Right lobe of liver (tissue), 6 donors: Measurements from ENCODE around the gene DGUOK. TPM values are rescaled to one million over a fixed set of nuclear protein-coding genes. Genes with fewer than 3 reads are reported as not detected.

Source experiments
- ATAC-seq, 4 donors: fragments of 200-7000 bp; cut with Tn5 transposase; one replicate each; pipeline ENCODE4 v1.9.1; 2020; ENCODE audit warnings: mild to moderate bottlenecking in 4 of 4, moderate library complexity in 4 of 4
- DNase-seq, 3 donors: peaks; one replicate each; pipeline ENCODE4 v3.0.0-alpha.2; 2020
- H3K27ac ChIP-seq, 3 donors: fragments of 200-600 bp; one replicate each; pipeline ENCODE4 v1.8.0; 2022
- H3K27me3 ChIP-seq, 2 donors: fragments of 200-600 bp; one replicate each; pipeline ENCODE4 v1.8.0; 2022
- H3K36me3 ChIP-seq, 4 donors: fragments of 200-600 bp; sonication (generic) in 1 of 4; one replicate each; pipeline versions ENCODE4 v1.5.1 to v1.8.0; 2017 to 2022; ENCODE audit warnings: control low read depth in 1 of 4
- H3K4me1 ChIP-seq, 4 donors: fragments of 200-600 bp; sonication (generic) in 1 of 4; one replicate each; pipeline versions ENCODE4 v1.5.1 to v1.8.0; 2017 to 2022; ENCODE audit warnings: control low read depth in 1 of 4
- H3K4me3 ChIP-seq, 3 donors: fragments of 200-600 bp; one replicate each; pipeline ENCODE4 v1.8.0; 2022
- H3K9me3 ChIP-seq, 4 donors: fragments of 200-600 bp; sonication (generic) in 1 of 4; one replicate each; pipeline versions ENCODE4 v1.5.1 to v1.8.0; 2017 to 2022; ENCODE audit warnings: control low read depth in 1 of 4
- CTCF ChIP-seq, 4 donors: fragments of 200-600 bp in 3 of 4; fragments of 450-650 bp in 1 of 4; IDR thresholded peaks; one replicate each; pipeline versions ENCODE4 v1.5.1 to v1.8.0; 2016 to 2022; ENCODE audit warnings: antibody characterized with exemption in 4 of 4, mild to moderate bottlenecking in 2 of 4
- POLR2A ChIP-seq: fragments of 450-650 bp; IDR thresholded peaks from one replicate; pipeline ENCODE4 v1.6.1; 2017; ENCODE audit warnings: antibody characterized with exemption, mild to moderate bottlenecking
- WGBS: methylation state at CpG from one replicate; pipeline ENCODE4 v1.1.6; 2018; ENCODE audit warnings: low coverage, low lambda C conversion rate; ENCODE audit not compliant: insufficient coverage; ENCODE audit errors: missing lambda C conversion rate; 5-methylcytosine and 5-hydroxymethylcytosine counted together
- intact Hi-C, 2 donors: fragments of 100-400 bp; cut with DNase I; formaldehyde crosslinking; loops; one replicate each; pipeline versions ENCODE4 v1.11.2 to v1.14.1; 2022
- total RNA-seq, 6 experiments: library from RNA; depleted of rRNA in 2 of 6; stranded (reverse); fragments of >200 nt in 2 of 6; fragmentation: NEBNext Ultra II Directional in 3 of 6; extraction: Animal tissue kit (Norgen Biotek cat#: 25700) in 3 of 6; gene quantifications; one replicate each; pipeline versions ENCODE4 v1.1.0 to v1.2.4, GENCODE V29; 2016 to 2023
- donor health status: DM: no; HTN: yes; CAD: no.
- donor health status: DM: no; HTN: no; CAD: no.
- donor health status: DM: no; HTN: no; CAD: no.
- donor health status: DM: no; HTN: yes; CAD: no.
- donor health status: DM: no; HTN: yes; CAD: no.

DGUOK gene
- total RNA-seq, 6 experiments from 2014 or later: 16.6 to 33.1 (median 22.6) TPM

GRCh38 chr2:73984922-73985307 is 58.2 kb downstream of the DGUOK start:
- H3K27ac ChIP-seq: peak overlapping the region in 1 of 3 donors; percentile 84
- no peaks in the 10 kb centered on the region for H3K36me3 ChIP-seq
- intact Hi-C loops: no loop called here
- no peaks in the 10 kb centered on the region for H3K9me3 ChIP-seq
- WGBS: no CpG with 5 or more reads among the region's 58 CpGs
- H3K4me3 ChIP-seq: peak overlapping the region; percentile 63 to 80 (median 73)
- peak; percentile 34 for TF ChIP-seq POLR2A
- no peak for TF ChIP-seq CTCF (IDR thresholded peaks at IDR 0.05)
- peaks cover 0 to 49% (median 18%) of the 10 kb centered on the region in 4 donors for H3K4me1 ChIP-seq
- ATAC-seq: peak; percentile 22 to 44 (median 36)
- H3K27me3 ChIP-seq: no peaks in the 10 kb centered on the region
- peak; percentile 86 to 88 (median 87) for DNase-seq

GRCh38 chr2:73985308-73986084 is 58.8 kb downstream of the DGUOK start:
- peak overlapping the region; percentile 49 to 80 (median 73) for H3K4me3 ChIP-seq
- peak; percentile 52 to 69 (median 58) for DNase-seq
- peaks cover 0 to 48% (median 18%) of the 10 kb centered on the region in 4 donors for H3K4me1 ChIP-seq
- intact Hi-C loops: no loop called here
- H3K27ac ChIP-seq: peak overlapping the region; percentile 24 to 84 (median 61)
- peak in 2 of 4 donors; percentile 5 to 9 for ATAC-seq
- TF ChIP-seq CTCF (IDR thresholded peaks at IDR 0.05) (no peak), POLR2A (peak; percentile 53)
- WGBS: 12% methylated on average over 5 of the region's 66 CpGs
- no peaks in the 10 kb centered on the region for H3K27me3 ChIP-seq
- no peaks in the 10 kb centered on the region for H3K36me3 ChIP-seq
- H3K9me3 ChIP-seq: no peaks in the 10 kb centered on the region

GRCh38 chr2:73986085-73986681 is 59.5 kb downstream of the DGUOK start:
- peak overlapping the region; percentile 49 to 80 (median 51) for H3K4me3 ChIP-seq
- 95% methylated on average over 12 of the region's 21 CpGs for WGBS
- H3K36me3 ChIP-seq: no peaks in the 10 kb centered on the region
- no peaks in the 10 kb centered on the region for H3K9me3 ChIP-seq
- H3K27ac ChIP-seq: peak overlapping the region in 2 of 3 donors; percentile 61 to 84
- no peak for ATAC-seq
- peaks cover 0 to 41% (median 16%) of the 10 kb centered on the region in 4 donors for H3K4me1 ChIP-seq
- TF ChIP-seq CTCF (IDR thresholded peaks at IDR 0.05) (no peak), POLR2A (no peak)
- H3K27me3 ChIP-seq: no peaks in the 10 kb centered on the region
- no peak for DNase-seq
- intact Hi-C loops: no loop called here

- Histone ChIP-seq H3K4me3 (peak overlapping the region; percentile 4 to 27 (median 4)), H3K9me3 (no peaks in the 10 kb centered on the region), H3K27ac (no peak overlapping the region), H3K4me1 (peaks cover 0 to 33% (median 10%) of the 10 kb centered on the region in 4 donors), H3K27me3 (no peaks in the 10 kb centered on the region), H3K36me3 (no peaks in the 10 kb centered on the region)
- peak; percentile 37 to 50 (median 40) for ATAC-seq
- intact Hi-C loops: no loop called here
- WGBS: 31% methylated on average over 16 of the region's 24 CpGs
- DNase-seq: peak in 1 of 3 donors; percentile 52
- TF ChIP-seq CTCF (IDR thresholded peaks at IDR 0.05) (peak in 3 of 4 donors; percentile 16 to 29 (median 19)), POLR2A (no peak)
Measured at GRCh38 chr2:73987109-73987947, 60.6 kb downstream of the DGUOK start.
